Umbilical cord (tissue), 2 donors: ENCODE data around the gene TNPO3. TPM values are rescaled to one million over a fixed set of nuclear protein-coding genes. Genes with fewer than 3 reads are reported as not detected.
A peak's percentile ranks its signal among the peaks of the same experiment; 100 is the strongest.

Experiments used
- DNase-seq: peaks from one replicate; pipeline ENCODE4 v3.0.0-alpha.2; 2015; ENCODE audit warnings: low spot score
- total RNA-seq: library from RNA; depleted of rRNA; stranded (reverse); fragments of >200 nt; gene quantifications from one replicate; pipeline ENCODE4 v1.2.3, GENCODE V29; 2014; ENCODE audit warnings: low replicate concordance; ENCODE audit not compliant: insufficient read depth

Gene TNPO3
- 32.5 TPM for total RNA-seq

GRCh38 chr7:129054438-129055293, at the start of gene TNPO3:
TSS of gene TNPO3 (minus strand) at chr7:129055111. CDS start at chr7:129054770, 341 bp downstream.
- peak; percentile 96 for DNase-seq

- no peak for DNase-seq
These were observed 48.8 kb upstream of the TNPO3 start for GRCh38 chr7:129103561-129104324.

GRCh38 chr7:129101746-129102145, 46.8 kb upstream of the TNPO3 start:
- no peak for DNase-seq

- DNase-seq: no peak
These were observed 45.9 kb upstream of the TNPO3 start for GRCh38 chr7:129100827-129101166.

GRCh38 chr7:129098409-129099084, 43.6 kb upstream of the TNPO3 start:
- DNase-seq: no peak

GRCh38 chr7:129095258-129095657, 40.3 kb upstream of the TNPO3 start:
- no peak for DNase-seq

- DNase-seq: no peak
These were observed 39.6 kb upstream of the TNPO3 start for GRCh38 chr7:129094501-129094900.

GRCh38 chr7:129093867-129094456, 39.1 kb upstream of the TNPO3 start:
- no peak for DNase-seq

GRCh38 chr7:129091484-129092002, 36.6 kb upstream of the TNPO3 start:
- peak; percentile 75 for DNase-seq

- no peak for DNase-seq
These were observed 35.5 kb upstream of the TNPO3 start for GRCh38 chr7:129090300-129090907.

- DNase-seq: no peak
These were observed 34.8 kb upstream of the TNPO3 start for GRCh38 chr7:129089521-129090212.

- no peak for DNase-seq
These were observed 30.1 kb upstream of the TNPO3 start for GRCh38 chr7:129084801-129085551.

- DNase-seq: no peak
These were observed 28.6 kb upstream of the TNPO3 start for GRCh38 chr7:129083525-129083924.

GRCh38 chr7:129078455-129078854, 23.5 kb upstream of the TNPO3 start:
- DNase-seq: no peak

GRCh38 chr7:129076886-129077285, 22.0 kb upstream of the TNPO3 start:
- DNase-seq: no peak

GRCh38 chr7:129074994-129075393, 20.1 kb upstream of the TNPO3 start:
- DNase-seq: no peak

GRCh38 chr7:129074361-129074871, 19.5 kb upstream of the TNPO3 start:
- DNase-seq: no peak

GRCh38 chr7:129073738-129074137, 18.8 kb upstream of the TNPO3 start:
- no peak for DNase-seq

- no peak for DNase-seq
These were observed 18.3 kb upstream of the TNPO3 start for GRCh38 chr7:129073204-129073603.
